HG03095 (cell line): ENCODE data around the gene MUCL3.
"Not testable (repeated sequence)": the region's sequence is repeated elsewhere in the genome, so short reads cannot be mapped to it uniquely, and the experiment has no call there.

Experiments
- ATAC-seq: cut with Tn5 transposase; IDR thresholded peaks from one replicate; pipeline ENCODE4 v1.9.1; 2021; ENCODE audit warnings: moderate library complexity; ENCODE audit not compliant: unreplicated experiment

Gene MUCL3

DNA sequence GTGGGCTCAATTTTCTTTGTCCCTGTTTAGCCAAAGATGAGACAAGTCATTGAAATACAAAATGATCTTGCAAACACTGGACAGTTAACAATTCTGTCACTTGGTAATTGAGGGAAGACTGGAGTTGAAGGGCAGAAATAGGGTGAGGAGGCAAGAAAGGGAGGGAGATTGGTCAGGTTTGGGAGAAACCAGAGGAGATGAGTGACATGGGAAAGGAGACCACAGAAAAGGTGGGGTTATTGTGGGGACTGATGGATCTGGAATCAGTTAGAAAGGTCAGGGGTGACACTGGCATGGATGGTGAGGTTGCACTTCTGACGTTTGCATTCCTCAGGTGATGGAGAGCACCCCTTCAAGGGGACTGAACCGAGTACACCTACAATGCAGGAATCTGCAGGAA lies 32.1 kb upstream of the MUCL3 start:
- no peak for ATAC-seq

DNA sequence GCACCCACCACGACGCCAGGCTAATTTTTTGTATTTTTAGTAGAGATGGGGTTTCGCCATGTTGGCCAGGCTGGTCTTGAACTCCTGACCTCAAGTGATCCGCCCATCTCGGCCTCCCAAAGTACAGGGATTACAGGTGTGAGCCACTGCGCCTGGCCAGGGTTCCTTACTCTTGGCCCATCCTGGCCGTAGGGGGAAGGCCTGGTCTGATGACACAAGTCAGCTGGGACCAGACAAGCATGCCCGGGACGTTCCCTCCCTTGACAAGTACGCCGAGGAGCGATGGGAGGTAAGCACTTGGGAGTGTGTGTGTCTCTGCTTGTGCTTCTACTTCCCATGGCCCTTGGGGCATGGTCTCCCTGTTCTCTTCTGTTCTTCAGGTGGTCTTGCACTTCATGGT lies 30.3 kb upstream of the MUCL3 start:
- not testable (repeated sequence) for ATAC-seq

DNA sequence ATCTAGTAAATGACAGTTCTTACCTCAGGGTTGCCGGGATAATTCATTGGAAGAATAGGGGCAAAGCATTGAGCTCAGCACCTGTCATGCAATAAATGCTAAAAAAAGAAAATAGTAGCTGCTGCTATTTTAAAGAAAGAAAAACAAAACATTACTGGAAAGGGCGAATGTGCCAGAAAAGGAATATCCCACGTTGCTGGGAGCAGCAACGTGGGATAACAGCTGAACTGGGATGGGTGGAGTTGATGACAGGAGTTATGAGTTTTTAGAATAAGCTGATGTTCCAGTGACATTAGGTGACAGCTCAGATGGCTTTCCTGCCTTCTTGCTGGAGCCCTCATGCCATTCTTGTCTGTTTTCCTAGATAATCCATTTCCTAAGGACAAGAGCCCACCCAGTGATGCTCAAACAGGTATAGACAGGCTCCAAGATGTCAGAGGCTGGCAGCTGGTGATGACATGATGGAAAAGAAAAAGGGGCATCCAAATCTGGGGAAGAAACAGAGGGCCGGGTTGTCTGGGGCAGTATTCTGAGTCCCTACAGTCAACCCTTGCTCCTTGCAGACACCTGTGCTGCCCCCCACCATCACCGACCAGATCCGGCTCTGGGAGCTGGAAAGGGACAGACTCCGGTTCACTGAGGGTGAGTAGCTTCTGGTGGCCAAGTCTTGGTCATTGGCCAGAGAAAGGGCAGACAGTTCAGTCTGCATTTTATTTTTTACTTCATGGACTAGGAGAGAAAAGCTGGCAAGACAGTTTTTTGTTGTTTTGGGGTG lies 27.8 kb upstream of the MUCL3 start:
- ATAC-seq: no peak

DNA sequence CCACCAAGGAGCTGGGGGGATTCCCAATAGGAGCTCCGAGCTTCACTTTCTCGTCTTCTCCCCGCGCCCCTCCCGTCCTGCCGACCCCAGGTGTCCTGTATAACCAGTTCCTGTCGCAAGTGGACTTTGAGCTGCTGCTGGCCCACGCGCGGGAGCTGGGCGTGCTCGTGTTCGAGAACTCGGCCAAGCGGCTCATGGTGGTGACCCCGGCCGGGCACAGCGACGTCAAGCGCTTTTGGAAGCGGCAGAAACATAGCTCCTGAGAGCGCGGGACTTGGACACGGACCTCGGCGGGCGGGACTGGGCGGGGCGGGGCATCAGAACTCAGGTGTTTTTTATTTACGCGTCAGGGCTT lies 27.1 kb upstream of the MUCL3 start:
- ATAC-seq: no peak

DNA sequence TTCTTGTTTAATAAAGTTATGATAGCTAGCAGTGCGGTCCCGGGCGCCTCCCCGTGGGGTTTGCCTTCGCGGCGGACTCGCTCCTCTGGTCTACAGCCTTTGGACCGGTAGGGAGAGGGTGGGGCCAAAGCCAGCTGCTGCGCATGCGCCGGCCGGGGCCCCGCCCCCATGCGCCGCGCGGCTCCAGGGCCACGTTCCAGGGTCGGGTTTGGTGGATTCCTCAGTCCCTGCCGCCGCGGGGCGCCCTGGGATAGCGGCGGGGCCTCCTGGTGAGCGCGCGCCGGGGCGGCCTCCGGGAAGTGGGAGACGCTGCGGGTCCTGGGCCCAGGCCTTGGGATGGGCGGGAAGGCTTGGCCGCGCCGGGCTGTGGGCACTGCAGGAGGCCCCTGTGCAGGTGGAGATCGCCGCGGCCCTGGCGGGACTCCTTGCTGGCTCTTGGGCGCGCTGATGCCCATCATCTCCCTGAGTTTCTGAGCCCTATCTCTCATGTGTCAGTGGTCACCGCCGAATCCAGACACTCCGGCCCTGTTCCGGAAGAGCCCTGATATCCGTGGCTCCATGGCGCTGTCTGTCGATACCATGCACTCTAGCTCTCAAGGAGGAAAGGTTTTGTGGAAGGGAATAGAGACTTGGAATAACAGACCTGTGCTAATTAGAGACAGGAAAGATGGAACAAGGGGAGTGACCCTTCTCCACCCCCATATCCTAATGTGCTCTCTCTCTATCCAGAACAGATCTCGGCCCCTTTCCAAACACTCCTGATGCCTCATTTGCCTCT lies 26.5 kb upstream of the MUCL3 start, which contains the start of gene VARS2:
VARS2 (plus strand) TSS at position 163 of the 778 bp plus-strand sequence; CDS start at position 762, 599 bp downstream.
- ATAC-seq: no peak

DNA sequence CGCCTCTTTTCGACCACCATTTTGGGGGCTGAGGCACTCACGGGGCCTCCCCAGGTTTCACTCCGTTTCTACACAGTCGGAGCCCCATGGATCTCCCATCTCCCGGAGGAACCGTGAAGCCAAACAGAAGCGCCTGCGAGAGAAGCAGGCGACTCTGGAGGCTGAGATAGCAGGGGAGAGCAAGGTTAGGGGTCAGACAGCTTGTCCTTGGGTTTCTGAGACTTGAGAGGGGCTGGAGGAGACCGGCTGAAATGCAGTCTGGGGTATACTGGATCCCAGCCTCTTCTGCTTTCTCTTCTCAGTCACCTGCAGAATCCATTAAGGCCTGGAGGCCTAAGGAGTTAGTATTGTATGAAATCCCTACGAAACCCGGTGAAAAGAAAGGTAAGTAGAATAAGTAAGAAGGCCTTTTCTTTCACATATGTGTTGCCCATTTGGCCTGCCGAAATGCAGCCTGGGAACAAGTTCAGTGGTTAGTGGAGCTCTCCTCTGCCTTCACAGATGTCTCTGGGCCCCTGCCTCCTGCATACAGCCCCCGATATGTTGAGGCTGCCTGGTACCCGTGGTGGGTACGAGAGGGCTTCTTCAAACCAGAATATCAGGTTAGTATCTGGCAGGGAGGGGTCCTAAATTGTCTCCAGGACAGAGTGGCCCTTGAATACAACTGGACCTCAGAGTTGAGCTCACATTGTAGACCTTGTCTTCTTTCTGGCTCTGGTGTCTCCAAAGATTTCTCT lies 25.8 kb upstream of the MUCL3 start:
- no peak for ATAC-seq

DNA sequence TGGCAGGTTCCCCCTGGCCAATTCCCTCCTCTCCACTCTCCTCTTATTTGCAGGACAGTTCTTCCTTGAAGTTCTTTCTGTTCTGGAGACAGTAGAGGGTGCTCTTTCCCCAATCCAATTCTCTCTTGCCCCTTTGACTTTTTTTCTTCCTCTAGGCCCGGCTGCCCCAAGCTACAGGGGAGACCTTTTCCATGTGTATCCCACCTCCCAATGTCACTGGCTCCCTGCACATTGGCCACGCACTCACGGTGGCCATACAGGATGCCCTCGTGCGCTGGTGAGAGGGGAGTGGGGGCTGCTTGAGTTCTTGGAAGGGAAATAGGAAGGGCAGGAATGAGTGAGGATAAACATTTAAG lies 25.2 kb upstream of the MUCL3 start:
- ATAC-seq: no peak

DNA sequence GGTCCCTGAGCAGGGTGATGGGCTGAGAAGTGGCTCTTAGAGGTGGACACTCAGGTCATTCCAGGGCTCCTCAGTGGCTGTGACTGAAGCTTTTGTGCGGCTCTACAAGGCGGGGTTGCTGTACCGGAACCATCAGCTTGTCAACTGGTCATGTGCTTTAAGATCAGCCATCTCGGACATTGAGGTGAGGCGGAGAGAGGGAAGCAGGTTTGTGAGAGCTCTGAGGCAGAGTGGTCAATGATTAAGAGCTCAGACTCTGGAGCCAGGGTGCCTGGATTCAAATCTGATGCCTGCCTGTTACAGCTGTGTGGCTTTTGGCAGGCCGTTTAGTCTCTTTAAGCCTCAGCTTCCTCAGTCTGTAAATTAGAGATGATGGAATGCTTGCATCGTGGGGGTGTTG lies 23.7 kb upstream of the MUCL3 start:
- ATAC-seq: no peak

DNA sequence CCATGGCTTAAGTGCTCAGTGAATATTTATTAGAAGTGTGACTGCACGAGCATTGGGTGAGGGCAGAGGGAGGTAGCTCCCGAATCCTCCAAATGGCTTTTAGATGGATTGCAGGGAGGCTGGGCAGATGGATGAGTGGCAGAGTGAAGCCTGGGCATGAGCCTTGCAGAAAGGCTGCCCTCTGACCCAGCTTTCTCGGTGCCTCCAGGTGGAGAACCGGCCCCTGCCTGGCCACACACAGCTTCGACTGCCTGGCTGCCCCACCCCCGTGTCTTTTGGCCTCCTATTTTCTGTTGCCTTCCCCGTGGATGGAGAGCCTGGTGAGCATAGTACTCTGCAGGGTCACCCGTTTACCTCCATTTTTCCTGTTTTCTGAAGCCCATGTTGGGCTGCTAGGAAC lies 23.3 kb upstream of the MUCL3 start:
- no peak for ATAC-seq

DNA sequence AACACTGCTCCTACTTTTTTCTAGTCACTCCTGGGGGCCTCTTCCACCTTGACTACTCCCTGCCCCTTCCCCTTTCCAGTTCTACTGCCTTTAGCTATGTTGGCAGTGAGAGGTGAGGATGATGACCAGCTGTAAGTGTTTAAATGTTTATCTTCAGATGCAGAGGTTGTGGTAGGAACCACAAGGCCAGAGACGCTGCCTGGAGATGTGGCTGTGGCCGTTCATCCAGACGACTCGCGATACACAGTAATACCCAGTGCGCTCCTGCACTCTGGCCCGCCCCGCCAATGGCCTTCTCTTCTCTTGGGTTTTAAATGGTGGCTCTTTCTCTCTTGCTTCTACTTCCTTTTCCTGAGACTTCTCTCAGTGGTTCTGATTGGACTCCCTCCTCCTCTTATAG lies 22.1 kb upstream of the MUCL3 start:
- ATAC-seq: no peak

DNA sequence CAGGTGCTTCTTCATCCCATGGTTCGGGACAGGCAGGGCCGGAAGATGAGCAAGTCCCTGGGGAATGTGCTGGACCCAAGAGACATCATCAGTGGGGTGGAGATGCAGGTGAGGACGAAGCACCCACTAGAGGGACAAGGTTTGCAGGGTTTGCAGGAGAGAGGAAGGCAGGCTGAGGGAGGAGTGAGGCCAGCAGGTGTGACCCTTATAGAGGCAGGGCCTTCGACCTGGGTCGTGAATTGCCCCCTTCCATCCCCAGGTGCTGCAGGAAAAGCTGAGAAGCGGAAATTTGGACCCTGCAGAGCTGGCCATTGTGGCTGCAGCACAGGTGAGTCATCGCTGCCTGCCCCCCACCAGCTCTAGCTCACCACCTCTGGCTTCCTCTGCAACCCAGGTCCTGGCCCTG lies 18.3 kb upstream of the MUCL3 start:
- no peak for ATAC-seq

DNA sequence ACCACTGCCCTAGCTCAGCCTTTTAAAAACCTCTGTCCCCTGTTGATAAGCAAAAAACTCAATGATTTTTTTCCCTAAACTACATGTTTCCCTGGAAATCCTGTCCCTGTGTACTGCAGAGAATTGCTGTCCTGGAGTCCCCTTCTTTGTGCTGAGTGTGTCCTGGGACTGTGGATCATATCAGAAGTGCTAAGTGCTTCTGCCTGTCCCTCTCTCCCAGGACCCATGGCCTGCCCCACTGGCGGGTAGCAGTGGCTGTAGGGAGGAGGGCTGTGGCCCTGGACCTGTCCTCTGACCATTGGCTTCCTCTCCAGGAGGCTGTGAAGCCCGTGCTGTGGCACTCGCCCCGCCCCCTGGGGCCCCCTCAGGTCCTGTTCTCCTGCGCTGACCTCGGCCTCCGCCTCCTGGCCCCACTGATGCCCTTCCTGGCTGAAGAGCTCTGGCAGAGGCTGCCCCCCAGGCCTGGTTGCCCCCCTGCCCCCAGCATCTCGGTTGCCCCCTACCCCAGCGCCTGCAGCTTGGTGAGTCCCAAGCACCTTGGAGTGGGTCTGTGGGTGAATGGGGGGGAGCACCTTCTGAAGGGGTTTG lies 16.6 kb upstream of the MUCL3 start:
- not testable (repeated sequence) for ATAC-seq

DNA sequence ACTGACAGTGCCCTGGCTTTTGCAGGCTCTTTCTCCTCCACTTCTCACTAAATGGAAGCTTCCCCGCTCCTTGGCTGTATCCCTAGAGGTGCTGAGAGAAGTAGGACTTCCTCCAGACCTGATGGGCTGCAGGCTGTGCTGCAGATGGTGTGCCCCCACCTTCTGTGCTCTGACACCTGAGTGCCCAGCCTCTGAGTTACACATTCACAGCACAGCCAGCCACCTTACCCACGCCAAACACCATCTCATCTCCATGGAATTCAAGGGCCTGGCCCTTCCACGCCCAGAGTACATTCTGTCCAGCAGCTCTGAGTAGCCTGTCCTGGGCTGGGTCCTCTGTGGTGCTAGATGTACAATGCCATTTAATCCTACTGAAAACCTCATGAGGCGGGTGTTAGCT lies 14.1 kb upstream of the MUCL3 start:
- ATAC-seq: no peak

DNA sequence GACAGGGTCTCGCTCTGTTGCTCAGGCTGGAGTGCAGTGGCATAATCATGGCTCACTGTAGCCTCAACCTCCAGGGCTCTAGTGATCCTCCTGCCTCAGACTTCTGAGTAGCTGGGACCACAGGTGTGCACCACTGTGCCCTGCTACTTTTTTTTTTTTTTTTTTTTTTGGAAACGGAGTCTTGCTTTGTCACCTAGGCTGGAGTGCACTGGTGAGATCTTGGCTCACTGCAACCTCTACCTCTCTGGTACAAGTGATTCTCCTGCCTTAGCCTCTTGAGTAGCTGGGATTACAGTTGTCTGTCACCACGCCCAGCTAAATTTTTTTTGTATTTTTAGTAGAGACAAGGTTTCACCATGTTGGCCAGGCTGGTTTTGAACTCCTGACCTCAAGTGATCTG lies 13.7 kb upstream of the MUCL3 start:
- not testable (repeated sequence) for ATAC-seq

DNA sequence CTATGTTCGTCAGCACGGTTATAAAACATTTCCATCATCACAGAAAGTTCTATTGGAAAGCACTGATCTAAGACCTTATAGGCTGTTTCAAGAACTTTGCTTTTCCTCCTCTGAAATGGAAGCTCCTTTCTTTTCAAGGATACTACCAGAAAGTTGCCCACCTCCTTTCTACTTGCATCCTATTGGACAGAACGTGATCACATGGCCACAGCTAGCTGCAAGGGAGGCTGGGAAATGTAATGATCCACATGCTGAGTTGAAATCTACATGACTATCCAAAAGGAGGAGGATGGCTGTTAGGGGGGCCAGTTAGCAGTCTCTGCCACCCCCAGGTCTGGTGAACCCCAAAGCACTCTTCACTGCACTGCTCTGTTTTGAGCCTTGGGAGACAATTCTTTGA lies 12.1 kb upstream of the MUCL3 start:
- no peak for ATAC-seq

DNA sequence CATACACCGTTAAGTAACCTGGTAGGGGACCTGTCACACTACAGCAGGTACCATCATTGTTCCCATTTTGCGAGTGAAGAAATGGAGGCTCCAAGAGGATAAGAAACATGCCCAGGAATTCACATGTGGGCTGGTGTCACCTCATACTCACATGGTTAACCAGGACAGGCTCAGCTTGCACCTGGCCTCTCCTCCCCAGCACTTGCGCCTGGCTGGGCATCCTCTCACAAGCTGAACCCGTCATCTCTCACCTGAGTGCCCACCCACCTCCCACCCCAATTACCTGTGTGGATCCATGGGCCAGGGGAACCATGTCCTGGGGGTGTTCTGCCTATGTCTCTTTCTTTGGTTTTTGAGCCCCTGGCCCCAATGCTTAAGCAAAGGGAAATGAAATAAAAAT lies 10.3 kb upstream of the MUCL3 start:
- ATAC-seq: no peak

DNA sequence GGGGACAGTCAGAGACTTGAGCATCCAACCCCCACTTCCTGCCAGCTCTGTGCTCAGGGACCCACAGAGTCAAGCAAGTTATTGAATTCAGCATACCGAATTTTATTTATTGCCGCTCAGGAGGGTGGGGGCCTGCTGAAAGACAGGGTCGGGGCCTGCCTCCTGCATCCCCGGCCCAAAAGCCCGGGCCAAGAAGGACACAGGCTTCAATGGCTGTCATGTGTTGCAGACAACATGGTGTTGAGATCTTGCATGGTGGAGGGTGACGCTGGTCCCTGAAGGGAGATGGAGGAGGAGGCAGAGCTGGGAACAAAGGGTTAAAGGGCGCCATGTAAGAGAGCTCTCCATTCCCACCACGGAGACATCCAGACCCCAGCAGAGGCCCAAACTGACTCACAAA lies 9.5 kb upstream of the MUCL3 start:
- no peak for ATAC-seq

DNA sequence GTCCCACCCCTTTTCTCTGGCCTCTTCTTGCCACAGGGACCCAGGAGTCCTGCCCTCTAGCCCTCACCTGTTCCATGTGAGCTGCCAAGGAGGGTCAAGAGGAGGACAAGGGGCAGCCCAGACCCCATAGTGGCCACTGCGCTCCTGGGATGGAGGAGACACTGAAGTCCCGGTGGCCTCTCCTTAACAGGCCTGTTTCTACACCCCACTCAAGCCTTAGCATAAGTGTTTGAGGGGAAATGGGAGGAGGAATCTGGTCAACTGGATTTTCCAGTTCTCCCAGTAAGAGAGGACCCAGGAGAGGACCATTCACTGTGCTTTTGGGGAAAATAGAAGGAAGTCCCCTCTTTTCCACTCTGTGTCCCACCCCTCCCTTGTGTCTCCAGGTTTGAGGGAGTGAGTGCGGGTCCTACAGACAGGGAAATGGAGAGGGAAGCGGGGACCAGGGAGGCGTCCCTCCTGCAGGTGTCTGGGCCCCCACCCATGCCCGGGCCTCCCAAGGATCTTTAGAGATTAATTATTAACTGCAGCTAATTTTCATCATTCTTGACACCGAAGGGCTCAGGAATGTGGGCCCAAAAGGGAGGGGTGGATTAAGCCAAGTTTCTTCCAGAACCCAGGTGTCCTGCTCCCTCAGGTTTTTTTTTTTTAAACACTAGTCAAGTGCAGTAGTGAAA lies 8.7 kb upstream of the MUCL3 start, which contains the start of gene SFTA2:
SFTA2 (minus strand) TSS at position 202 of the 677 bp plus-strand sequence; CDS start at position 128, 74 bp downstream.
- ATAC-seq: no peak

DNA sequence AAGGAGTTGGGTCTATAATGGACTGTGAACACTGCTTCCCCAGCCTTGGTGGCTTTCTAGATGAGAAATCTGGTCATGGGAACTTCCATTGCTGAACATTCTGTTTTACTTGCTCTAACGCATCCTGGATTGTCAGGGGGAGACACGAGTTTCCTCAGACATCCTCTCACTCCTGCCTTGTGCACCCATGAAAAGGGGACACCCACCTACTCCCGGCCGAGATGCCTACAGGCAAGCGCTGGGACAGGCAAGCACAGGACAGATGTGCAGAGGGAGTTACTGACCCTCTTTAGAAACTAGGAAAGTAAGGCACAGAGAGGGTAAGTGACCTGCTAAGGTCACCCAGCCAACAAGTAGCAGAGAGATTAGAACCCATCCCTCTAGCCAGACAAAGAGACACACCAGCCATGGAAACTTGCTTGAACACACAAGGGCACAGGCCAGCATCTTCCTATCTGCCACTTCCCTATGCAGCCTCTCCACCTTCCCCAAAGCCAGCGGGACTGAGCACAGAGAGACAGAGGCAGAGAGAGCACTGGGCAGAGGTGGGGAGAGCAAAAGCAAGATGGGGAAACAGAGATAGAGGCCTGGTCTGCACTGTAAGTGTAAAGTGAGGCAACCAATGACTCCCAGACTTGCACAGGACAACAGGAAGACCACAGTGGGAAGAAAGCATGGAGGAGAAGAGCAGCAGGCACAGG lies 8.0 kb upstream of the MUCL3 start:
- ATAC-seq: no peak

DNA sequence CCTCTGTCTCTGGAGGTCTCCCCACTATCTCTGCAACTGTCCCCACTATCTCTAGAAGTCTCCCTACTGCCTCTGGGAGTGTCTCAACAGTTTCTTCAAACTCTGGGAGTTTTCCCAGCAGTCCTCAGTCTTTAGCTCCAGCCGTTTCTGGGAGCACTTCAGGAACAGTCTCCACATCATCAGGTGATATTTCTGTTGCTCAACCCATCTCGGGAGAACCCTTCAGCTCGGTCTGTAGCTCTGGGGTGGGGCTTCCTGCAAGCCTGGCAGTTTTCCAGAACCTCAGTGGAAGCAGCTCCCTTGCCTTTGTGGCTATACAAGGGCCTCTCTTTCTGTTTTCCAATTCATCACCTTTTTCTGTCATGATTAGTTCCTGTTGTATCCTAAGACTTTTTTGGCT lies 5.8 kb upstream of the MUCL3 start:
- ATAC-seq: no peak
